IPS DF 4.7 (cell line): ENCODE results near the gene MS4A6E.

Source experiments
- DNase-seq: peaks from one replicate; pipeline ENCODE4 v3.0.0-alpha.2; 2013; ENCODE audit warnings: low spot score; ENCODE audit errors: extremely low read depth

Gene MS4A6E

GRCh38 chr11:60375316-60375715 lies 48.3 kb downstream of the MS4A6E start:
- no peak for DNase-seq

GRCh38 chr11:60376601-60377000 lies 49.5 kb downstream of the MS4A6E start:
- DNase-seq = no peak

GRCh38 chr11:60377401-60378136 lies 50.5 kb downstream of the MS4A6E start:
- no peak for DNase-seq

- no peak for DNase-seq
Observed at GRCh38 chr11:60378354-60378753, 51.3 kb downstream of the MS4A6E start, which contains the start of gene MS4A7. TSS of gene MS4A7 (plus strand) at chr11:60378532. CDS start at chr11:60383142, 4,610 bp downstream.

GRCh38 chr11:60389279-60389910 lies 62.3 kb downstream of the MS4A6E start:
- no peak for DNase-seq

- no peak for DNase-seq
Observed at GRCh38 chr11:60390419-60390818, 63.4 kb downstream of the MS4A6E start.
